ENCODE measurements around the gene NFKBIE.

NFKBIE gene

GRCh38 chr6:44269921-44270525 lies 4.7 kb upstream of the NFKBIE start, which contains the start of gene TMEM151B:
TSS of gene TMEM151B (plus strand) at chr6:44270450. CDS start at chr6:44270743, 293 bp downstream.
- ATAC-seq: no peak
- H3K36me3 Mint-ChIP-seq: peaks cover 7% of the 10 kb centered on the region

DNA sequence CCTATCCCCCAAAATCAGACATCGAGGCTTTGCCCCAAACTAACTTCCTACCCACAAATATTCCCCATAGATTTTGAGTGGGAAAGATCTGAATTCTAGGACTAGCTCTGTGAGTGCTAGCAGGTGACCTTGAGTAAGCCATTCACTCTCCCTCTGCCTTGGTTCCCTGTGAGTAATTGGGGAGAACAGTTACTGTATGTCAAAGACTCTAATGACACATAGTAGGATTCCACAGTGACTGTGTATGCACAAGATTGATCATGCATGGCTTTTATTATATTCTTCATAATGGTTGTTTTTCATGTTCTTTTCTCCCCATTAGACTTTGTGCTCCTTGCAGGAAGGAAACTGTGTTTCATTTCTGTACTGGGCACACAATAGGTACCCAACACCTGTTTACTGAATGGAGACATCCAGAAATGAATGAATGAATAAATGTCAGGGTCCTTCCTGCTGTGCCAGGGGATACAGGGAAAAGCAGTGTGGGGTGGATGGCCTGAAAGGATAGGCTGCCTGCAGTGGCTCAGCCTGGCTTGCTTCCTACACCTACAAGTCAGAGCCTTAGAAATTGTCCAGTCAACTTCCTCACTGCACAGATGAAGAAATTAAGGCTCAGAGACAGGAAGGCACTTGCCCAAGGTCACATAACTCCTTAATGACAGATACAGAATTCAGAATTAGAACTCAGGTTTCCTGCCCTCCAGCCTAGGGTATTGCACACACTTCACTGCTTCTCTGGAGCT lies 4.0 kb upstream of the NFKBIE start:
- H3K27ac Mint-ChIP-seq: no peak overlapping the region
- peak overlapping the region; percentile 76 for H3K4me3 Mint-ChIP-seq
- peaks cover 43% of the 10 kb centered on the region for H3K27me3 Mint-ChIP-seq

More at GRCh38 chr6:44269921-44270525, 4.7 kb upstream of the NFKBIE start, which contains the start of gene TMEM151B:
- Mint-ChIP-seq H3K4me3 (peak within 1 kb of the TSS; percentile 76), H3K4me1 (peaks cover 42% of the 10 kb centered on the region), H3K27ac (no peak within 1 kb of the TSS), H3K9me3 (no peaks in the 10 kb centered on the region), H3K27me3 (peaks cover 50% of the 10 kb centered on the region)

DNA sequence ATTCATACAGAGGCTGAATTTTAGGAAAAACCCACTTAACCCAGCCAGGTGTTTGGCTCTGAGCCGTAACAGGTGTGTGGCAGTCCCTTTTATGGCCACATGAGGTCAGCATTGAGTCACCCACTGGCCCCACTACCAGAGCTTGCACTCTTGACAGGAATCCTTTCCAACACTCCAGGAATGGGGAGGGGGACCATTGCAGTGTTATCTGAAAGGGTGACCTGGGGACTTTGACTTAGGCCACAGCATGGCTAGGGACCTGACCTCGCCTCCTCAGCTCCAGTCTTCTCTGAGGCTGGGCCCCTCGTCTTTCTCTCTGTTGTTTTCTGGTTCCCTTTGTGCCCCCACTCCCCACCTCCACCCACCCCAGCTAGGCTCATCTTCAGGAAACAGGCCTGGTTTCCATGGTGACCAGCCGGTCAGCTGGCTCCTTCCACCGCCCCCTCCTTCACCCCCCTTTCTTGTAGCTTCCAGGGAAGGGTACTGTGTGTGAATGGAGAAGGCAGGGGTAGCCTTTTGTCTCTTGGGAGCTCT lies 2.8 kb upstream of the NFKBIE start:
- Mint-ChIP-seq H3K36me3 (peaks cover 20% of the 10 kb centered on the region), H3K27ac (no peak overlapping the region), H3K9me3 (no peaks in the 10 kb centered on the region), H3K27me3 (peaks cover 31% of the 10 kb centered on the region), H3K4me3 (no peak overlapping the region), H3K4me1 (peaks cover 48% of the 10 kb centered on the region)
- no peak for ATAC-seq

More for the DNA sequence above, 4.0 kb upstream of the NFKBIE start:
- ATAC-seq: no peak
- Mint-ChIP-seq H3K36me3 (peaks cover 10% of the 10 kb centered on the region), H3K9me3 (no peaks in the 10 kb centered on the region), H3K4me1 (peaks cover 42% of the 10 kb centered on the region)

GRCh38 chr6:44267252-44267651 lies 1.9 kb upstream of the NFKBIE start:
- H3K4me3 Mint-ChIP-seq: no peak overlapping the region
- no peaks in the 10 kb centered on the region for H3K9me3 Mint-ChIP-seq
- peaks cover 57% of the 10 kb centered on the region for H3K4me1 Mint-ChIP-seq
- H3K36me3 Mint-ChIP-seq: peaks cover 29% of the 10 kb centered on the region
- no peak for ATAC-seq
- H3K27ac Mint-ChIP-seq: no peak overlapping the region
- H3K27me3 Mint-ChIP-seq: peaks cover 22% of the 10 kb centered on the region

DNA sequence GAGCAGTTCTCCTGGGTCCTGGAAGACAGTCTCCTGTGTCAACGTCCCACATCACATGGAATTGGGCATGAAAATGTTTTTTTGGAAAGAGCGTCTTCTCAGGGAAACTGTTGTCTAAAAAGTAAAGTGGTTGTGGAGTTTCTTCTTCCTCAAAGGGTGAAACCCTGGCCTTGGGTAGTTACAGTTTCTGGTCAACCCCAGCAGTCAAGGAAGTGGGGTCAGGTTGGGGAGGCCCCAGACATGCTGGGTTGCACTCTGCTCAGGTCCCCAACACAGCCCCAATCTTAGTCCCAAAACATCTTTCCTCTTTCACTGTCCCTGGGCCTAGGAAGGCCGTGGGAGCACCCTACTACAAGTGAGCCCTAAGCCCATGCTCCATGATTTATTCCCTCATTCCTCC lies 996 bp upstream of the NFKBIE start:
- Mint-ChIP-seq H3K4me3 (peak overlapping the region; percentile 100), H3K27me3 (peaks cover 13% of the 10 kb centered on the region), H3K9me3 (no peaks in the 10 kb centered on the region), H3K27ac (peak overlapping the region; percentile 98), H3K4me1 (peaks cover 61% of the 10 kb centered on the region), H3K36me3 (peaks cover 38% of the 10 kb centered on the region)
- ATAC-seq: peak; percentile 49

- Mint-ChIP-seq H3K4me3 (peak overlapping the region; percentile 100), H3K36me3 (peaks cover 44% of the 10 kb centered on the region), H3K4me1 (peaks cover 61% of the 10 kb centered on the region), H3K27ac (peak overlapping the region; percentile 98), H3K27me3 (peaks cover 8% of the 10 kb centered on the region), H3K9me3 (no peaks in the 10 kb centered on the region)
- no peak for ATAC-seq
Observed at GRCh38 chr6:44265722-44266233, 427 bp upstream of the NFKBIE start.

GRCh38 chr6:44264154-44265006 lies 971 bp downstream of the NFKBIE start:
- Mint-ChIP-seq H3K4me3 (peak overlapping the region; percentile 100), H3K27ac (peak overlapping the region; percentile 98), H3K27me3 (no peaks in the 10 kb centered on the region), H3K36me3 (peaks cover 55% of the 10 kb centered on the region), H3K9me3 (no peaks in the 10 kb centered on the region), H3K4me1 (peaks cover 63% of the 10 kb centered on the region)
- ATAC-seq: peak; percentile 70

DNA sequence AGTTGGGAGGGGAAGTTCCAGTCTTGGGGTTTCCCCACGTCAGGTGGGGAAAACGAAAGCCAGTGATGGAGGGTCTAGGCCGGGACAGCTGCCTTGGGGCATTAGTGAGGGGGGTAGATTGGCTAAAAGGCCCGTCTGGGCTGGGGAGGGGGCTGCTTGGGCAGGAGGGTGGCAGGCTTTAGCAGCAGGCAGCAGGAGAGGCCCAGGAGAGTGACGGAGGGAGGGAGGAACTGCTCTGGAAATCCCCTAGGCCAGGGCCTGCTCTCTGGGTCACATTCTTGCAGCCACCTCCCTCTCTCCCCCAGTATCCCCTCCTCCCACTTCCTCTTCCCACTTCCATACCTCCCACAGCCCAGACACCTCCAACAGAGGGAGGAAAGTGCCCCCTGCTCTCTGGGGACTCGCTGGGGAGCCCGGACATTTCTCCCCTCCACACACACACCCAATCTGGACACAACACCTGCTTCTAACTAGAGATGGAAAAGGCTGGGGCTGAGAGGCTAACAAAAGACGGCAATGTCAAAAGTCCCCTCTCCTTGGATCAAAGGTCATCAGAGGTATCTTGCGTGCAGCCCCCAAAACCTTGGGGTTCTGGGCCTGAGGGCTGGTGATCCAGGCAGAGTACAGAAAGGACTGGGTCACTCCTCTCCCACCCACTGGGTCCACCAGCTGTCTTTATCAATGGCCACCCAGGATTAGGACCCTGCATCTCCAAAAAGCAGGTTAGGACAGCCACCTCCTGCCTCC lies 1.8 kb downstream of the NFKBIE start:
- peak overlapping the region; percentile 100 for H3K4me3 Mint-ChIP-seq
- peak; percentile 29 for ATAC-seq
- H3K9me3 Mint-ChIP-seq: no peaks in the 10 kb centered on the region
- peak overlapping the region; percentile 98 for H3K27ac Mint-ChIP-seq
- H3K36me3 Mint-ChIP-seq: peaks cover 63% of the 10 kb centered on the region
- H3K27me3 Mint-ChIP-seq: no peaks in the 10 kb centered on the region
- peaks cover 64% of the 10 kb centered on the region for H3K4me1 Mint-ChIP-seq

DNA sequence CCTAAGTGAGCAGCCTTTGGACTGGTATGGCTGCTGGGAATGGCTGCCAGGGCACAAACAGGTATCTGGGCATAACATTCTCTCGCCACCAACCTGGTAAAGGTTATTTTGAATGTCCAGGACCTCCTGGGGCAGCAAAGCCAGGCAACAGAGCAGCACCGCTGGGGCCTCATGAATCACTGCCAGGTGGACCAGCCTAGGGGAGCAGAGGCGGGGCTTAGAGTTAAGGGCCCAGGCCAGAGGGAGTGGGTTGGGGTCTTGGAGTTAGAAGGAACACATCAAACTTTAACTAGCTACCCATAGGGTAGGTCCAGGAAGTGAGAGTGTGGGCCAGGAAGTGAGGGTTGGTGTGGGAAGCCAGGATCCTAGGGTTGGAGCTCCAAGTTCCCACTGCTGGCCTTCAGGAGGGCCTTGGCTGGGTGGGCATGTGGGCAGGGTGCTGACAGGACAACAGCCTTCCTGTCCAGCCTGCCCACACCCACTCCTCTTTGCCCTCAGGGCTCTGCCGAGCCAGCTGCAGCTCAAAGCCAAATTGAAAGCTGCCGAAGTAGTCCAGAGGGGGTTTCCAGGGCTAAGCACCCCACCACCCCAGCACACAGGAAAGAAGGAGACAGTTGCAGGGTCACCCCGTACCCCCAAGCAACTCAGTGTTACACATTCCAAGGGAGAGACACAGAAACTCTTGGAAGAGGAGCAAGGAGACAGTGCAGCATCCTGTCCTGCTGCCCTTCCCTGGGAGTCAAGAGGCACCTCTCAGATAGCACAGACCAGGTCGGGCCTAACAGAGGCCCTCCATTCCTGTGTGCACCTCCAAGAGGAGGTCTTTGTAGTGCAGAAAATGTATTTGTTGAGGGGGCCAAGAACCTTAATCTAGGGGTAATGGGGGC lies 2.6 kb downstream of the NFKBIE start:
- no peaks in the 10 kb centered on the region for H3K9me3 Mint-ChIP-seq
- no peaks in the 10 kb centered on the region for H3K27me3 Mint-ChIP-seq
- ATAC-seq: peak; percentile 0
- H3K4me1 Mint-ChIP-seq: peaks cover 72% of the 10 kb centered on the region
- peak overlapping the region; percentile 100 for H3K4me3 Mint-ChIP-seq
- H3K36me3 Mint-ChIP-seq: peaks cover 71% of the 10 kb centered on the region
- H3K27ac Mint-ChIP-seq: peak overlapping the region; percentile 98

GRCh38 chr6:44261581-44261980 lies 3.8 kb downstream of the NFKBIE start:
- peak overlapping the region; percentile 98 for H3K27ac Mint-ChIP-seq

GRCh38 chr6:44260451-44261297 lies 4.7 kb downstream of the NFKBIE start:
- peaks cover 72% of the 10 kb centered on the region for H3K4me1 Mint-ChIP-seq
- no peaks in the 10 kb centered on the region for H3K27me3 Mint-ChIP-seq
- no peaks in the 10 kb centered on the region for H3K9me3 Mint-ChIP-seq
- H3K4me3 Mint-ChIP-seq: peak overlapping the region; percentile 100
- H3K36me3 Mint-ChIP-seq: peaks cover 84% of the 10 kb centered on the region
- ATAC-seq: peak; percentile 37
- peak overlapping the region; percentile 98 for H3K27ac Mint-ChIP-seq

More at GRCh38 chr6:44261581-44261980, 3.8 kb downstream of the NFKBIE start:
- H3K27me3 Mint-ChIP-seq: no peaks in the 10 kb centered on the region
- H3K36me3 Mint-ChIP-seq: peaks cover 75% of the 10 kb centered on the region
- peak overlapping the region; percentile 100 for H3K4me3 Mint-ChIP-seq
- peaks cover 71% of the 10 kb centered on the region for H3K4me1 Mint-ChIP-seq
- H3K9me3 Mint-ChIP-seq: no peaks in the 10 kb centered on the region
- ATAC-seq: no peak

GRCh38 chr6:44260011-44260410 lies 5.3 kb downstream of the NFKBIE start:
- H3K36me3 Mint-ChIP-seq: peaks cover 89% of the 10 kb centered on the region

DNA sequence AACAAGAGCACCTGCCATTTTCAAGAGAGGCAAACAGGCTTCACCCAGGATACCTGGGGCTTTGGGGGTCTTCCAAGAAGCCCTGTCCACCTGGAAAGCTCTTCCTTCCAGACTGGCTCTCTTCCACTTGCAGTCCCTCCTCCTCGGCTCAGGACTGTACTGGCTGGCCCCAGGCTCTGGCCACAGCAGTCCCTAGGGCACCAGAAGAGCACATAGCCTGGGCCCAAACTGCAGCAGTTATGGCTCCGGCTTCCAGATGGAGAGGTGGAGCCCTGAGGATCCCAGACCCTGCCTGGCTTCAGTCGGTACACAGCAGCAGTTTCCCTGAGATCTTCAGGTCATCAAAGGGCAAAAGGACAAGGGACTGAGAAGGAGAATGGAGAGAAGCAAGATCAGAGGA lies 6.4 kb downstream of the NFKBIE start:
- no peak for ATAC-seq
- Mint-ChIP-seq H3K4me1 (peaks cover 85% of the 10 kb centered on the region), H3K4me3 (peak overlapping the region; percentile 82), H3K36me3 (peaks cover 89% of the 10 kb centered on the region), H3K9me3 (no peaks in the 10 kb centered on the region), H3K27me3 (no peaks in the 10 kb centered on the region), H3K27ac (peak overlapping the region; percentile 98)

More at GRCh38 chr6:44260011-44260410, 5.3 kb downstream of the NFKBIE start:
- peak; percentile 0 for ATAC-seq
- Mint-ChIP-seq H3K27ac (peak overlapping the region; percentile 98), H3K4me1 (peaks cover 78% of the 10 kb centered on the region), H3K9me3 (no peaks in the 10 kb centered on the region), H3K4me3 (peak overlapping the region; percentile 100), H3K27me3 (no peaks in the 10 kb centered on the region)
